NCI-H460 (cell line): ENCODE results near the gene FLVCR2. TPM values are rescaled to one million over a fixed set of nuclear protein-coding genes. Genes with fewer than 3 reads are reported as not detected.
A peak's percentile ranks its signal among the peaks of the same experiment; 100 is the strongest.
"Not testable (repeated sequence)": the region's sequence is repeated elsewhere in the genome, so short reads cannot be mapped to it uniquely, and the experiment has no call there.

Experiments used
- DNase-seq: peaks from one replicate; pipeline ENCODE4 v3.0.0-alpha.2; 2016; ENCODE audit warnings: low read depth; ENCODE audit errors: extremely low read depth
- small RNA-seq, 2 experiments: library from RNA; depleted of rRNA; stranded (forward); fragments of <200 nt; gene quantifications; one replicate each; pipeline ENCODE3, GENCODE V24; 2014
- total RNA-seq: library from RNA; depleted of rRNA; stranded (reverse); fragments of >200 nt; shearing (Covaris generic); gene quantifications from 2 replicates; pipeline ENCODE4 v1.2.3, GENCODE V29; 2014; rRNA removed

FLVCR2 gene
- total RNA-seq, 1 experiment from 2014 or later, result 0.62 TPM

DNA sequence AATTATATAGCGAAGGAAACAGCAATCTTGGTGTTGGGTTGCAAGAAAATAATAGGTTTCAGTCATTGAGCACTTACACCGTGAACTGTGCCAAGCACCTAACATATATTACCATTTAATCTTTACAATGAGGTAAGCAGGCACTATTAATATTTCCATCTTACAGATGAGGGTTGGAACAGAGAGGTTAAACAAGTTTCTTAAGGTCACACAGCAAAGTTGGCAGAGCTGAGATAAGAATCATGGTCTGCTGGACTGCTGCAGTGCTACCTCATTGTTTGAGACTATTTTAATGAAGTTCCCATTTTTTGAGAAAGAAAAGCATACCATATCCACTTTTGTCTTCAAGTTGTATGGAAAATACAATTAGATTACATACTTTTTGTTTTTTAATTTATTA, 80.5 kb downstream of the FLVCR2 start:
- no peak for DNase-seq

DNA sequence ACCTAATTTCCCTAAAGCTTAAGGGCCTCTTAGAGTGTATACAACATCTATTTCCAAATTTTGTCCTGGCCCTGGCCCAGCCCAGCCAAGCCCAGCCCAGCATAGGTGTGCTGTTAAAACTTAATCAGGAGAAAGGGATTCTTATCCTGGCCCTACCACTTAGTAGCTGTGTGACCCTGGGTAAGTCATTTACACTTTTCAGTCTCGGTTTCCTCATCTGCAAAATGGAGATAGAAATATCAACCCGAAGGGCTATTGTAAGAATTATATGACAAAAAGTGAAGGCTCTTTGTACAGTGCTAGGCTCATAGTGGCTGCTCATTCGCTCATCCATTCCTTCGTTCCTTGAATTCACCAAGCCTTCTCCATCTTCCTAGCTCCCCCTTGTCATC, 81.8 kb downstream of the FLVCR2 start:
- DNase-seq, result no peak

DNA sequence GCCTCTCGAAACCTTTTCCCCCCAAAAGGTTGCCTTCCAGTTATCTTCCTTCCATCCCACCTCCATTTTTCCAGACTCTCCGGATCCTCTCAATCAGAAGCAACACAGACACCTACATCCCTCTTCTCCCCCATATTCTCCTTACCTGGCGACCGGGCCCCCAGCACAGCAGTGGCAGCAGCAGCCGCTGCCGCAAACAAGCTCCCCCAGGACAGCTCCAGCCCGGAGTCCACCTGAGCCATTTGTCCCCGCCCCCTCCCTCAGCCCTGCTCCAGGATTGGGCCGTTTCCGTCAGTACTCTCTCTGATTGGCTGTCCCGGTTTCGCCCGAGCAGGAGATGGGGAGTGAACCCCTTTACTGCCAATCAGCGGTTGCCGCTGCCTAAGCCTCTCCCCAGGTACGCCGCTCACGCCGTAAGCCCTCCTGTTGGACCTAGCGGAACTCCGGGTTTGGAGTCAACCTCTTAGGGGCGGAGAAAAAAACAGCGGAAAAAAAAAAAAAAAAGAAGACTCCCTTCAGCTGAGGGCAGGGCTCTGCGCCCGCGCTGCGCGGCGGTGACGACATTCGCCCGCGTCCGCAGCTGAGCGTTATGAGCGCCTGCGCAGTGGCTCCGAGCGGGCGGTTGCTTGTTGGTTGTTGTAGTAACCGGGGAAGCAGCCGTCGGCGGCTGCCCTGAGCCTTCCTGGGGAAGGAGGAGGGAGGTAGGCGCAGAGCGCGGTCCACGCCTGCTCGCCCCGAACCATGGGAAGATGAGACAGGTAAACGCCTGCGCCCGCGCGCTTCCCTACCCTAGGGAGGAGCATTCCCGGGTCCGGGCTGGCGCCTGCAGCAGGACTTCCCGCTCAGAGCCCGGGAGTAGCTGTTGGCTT, 82.4 kb downstream of the FLVCR2 start, which contains the start of the genes ERG28 and TTLL5:
Gene ERG28, minus strand, starts transcription at position 247 of the 869 bp plus-strand sequence. CDS start 3,374 bp downstream, outside the sequence.
Gene TTLL5, plus strand, starts transcription at position 617 of the 869 bp plus-strand sequence. CDS start 1,904 bp downstream, outside the sequence.
- DNase-seq, result peak; percentile 98

DNA sequence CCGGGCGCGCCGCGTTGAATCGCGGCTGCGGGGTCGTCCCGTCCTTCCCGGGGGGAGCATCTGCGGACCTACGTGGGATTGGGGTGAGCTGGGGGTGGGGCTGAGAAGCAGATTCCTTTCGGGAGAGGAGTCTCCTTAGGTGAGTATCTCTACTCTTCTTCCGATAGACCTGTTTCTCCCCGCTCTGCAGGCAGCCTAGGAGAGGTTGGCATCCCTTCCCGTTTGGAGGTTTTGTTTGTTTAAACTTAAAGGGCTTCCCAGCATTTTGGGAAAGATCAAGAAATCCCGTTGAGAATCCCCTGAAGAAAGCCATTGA, 83.0 kb downstream of the FLVCR2 start:
- no peak for DNase-seq

DNA sequence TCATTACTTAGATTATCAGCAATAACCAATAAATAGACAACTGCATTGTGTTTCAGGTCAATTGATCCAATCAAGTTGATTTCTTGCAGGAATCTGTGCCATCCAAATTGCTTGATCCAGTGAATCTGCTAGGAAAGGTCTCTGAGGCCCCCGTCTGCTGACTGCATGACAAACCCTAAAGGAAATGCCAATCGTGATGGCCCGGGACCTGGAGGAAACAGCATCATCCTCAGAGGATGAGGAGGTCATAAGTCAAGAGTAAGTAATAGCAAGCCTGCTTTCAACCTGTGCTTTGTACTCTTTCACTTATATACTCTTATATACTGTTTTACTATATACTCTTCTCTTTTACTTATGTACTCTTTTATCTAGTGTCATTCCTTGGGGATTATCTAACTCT, 84.5 kb downstream of the FLVCR2 start:
- DNase-seq, result no peak

DNA sequence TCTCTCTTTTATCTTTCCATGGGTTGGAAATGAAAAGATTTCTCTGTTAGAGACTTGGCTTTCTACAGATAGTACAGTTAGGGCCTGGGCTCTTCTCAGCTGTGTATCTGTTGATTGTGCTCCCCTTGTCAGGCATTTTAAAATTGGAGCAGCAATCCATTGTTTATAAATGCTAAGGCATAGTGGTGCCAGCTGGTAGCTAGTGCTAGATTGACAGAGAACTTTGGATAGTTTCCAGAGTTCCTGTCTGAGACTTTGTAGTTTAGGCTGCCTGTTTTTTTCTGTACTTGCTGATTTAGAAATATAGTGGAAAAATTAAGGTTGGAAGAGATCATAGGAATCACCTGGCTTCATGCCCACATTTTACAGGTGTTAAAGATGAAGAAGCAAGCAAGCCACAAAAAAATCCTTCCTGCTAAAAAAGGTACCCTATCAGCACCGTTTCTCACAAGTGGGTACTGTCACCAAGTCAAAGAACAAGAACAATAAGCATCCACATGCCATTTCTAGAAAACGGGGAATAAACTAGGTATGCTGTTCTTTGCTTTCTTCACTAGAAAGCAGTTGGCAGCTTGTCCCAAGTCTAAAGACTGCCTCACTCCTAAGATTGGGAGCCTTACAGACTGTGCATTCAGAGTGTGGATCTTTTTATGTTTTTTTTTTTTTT, 88.8 kb downstream of the FLVCR2 start:
- no peak for DNase-seq

DNA sequence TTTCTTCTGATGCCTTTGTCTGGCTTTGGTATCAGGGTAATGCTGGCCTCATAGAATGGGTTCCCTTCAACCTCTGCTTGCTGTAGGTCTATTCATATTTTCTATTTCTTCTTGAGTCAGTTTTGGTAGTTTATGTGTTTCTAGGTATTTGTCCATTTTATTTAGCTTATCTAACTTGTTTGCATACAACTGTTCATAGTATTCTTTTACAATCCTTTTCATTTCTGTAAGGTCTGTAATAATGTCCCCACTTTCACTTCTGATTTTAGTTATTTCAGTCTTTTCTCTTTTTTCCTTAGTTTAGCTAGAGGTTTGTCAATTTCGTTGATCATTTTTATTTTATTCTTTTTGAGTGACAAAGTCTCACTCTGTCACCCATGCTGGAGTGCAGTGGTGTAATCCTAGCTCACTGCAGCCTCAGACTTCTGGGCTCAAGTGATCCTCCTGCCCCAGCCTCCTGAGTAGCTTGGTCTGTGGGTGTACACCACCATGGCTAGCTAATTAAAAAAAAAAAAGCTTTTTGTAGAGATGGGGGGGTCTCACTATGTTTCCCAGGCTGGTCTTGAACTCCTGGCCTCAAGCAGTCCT, 94.3 kb downstream of the FLVCR2 start:
- no peak for DNase-seq

DNA sequence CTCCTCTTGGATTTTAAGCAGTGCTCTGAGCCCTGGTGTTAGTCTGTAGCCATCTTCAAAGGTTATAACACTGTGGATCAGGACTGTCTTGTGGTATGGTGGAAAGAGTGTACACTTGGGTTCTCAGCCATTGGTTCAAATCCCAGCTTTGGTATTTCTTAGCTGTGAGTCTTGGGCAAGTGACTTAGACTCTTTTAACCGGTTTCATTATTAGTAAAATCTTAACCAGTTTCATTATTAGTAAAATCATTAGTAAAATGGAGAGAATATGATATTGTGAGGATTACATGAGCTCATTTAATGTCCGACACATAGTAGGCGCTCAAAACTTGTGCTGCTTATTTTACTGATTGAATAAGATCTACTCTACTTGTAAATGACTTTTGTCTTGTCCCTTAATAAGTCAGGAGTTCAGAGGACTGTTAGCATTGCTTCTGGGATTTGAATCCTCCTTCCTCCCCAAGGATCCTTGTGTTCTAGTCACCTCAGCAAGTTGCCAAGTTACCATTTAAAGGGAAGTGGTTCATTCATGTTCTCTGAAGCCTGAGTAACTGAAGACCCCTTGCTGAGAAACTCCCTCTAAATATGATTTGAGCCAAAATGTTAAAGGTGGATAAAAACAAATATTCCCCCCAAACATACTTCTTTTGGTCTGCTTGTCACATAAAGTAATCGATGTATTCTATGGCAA, 95.1 kb downstream of the FLVCR2 start:
- DNase-seq, result no peak

DNA sequence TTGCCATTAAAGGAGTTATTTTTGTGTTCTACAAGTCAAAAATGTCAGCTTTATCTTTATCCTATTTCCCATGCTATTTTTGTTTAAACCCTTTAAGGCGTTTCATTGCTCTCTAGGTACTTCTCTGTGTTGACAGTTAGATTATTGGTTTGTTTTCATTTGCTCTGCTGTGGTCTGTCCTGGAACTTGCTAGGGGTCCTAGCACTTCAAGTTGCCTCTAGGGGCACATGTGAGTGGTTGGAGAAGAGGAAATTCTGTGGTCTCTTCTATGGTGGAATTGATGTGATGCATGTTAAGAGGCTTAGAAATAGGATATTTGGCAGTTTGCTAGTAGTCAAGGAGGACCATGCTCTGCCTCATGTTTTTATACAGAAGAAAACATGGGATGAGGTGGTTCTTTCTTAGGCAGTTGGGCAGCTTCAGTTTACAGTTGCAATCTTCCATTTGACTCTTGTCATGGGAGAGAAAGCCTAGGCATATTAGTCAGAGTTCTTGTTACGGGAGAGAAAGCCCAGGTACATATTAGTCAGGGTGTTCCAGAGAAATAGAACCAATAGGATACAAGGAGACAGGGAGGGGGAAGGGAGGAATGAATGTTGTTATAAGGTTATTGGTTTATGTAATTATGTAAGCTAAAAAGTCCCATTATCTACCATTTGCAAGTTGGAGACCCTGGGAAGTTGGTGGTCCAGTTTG, 97.0 kb downstream of the FLVCR2 start:
- no peak for DNase-seq

DNA sequence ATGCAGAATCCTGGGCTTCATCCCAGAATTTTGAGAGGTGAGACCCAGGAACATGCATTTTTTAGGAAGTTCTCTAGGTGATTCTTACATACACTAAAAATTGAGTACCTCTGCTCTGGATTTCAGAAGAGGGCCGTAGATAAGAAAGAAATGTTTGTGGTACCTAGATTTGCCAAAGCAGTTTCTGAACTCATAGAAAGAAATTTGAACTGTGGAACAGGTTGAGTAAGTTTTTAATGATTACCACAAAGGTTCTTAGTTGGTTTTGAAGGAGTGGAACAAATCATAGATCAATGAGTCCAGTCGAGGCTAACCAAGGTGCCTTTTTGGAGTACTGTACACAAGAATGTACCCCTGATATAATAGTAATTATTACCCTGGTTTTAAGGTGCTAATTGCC, 107.5 kb downstream of the FLVCR2 start:
- no peak for DNase-seq

DNA sequence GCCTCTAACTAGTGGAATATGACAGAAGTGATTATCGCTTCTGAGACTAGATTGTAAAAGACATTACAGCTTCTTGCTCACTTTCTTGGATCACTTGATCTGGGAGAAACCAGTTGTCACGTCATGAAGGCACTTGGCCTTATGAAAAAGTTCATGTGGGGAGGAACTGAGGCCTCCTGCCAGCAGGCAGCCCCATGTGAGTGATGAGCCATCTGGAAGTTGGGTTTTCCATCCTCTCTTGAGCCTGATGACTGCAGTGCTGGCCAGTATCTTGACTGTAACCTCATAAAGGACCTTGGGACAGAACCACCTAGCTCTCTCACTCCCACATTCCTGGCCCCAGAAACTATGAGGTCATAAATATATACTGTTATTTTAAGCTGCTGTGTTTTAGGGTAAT, 110.6 kb downstream of the FLVCR2 start:
- DNase-seq, result no peak

DNA sequence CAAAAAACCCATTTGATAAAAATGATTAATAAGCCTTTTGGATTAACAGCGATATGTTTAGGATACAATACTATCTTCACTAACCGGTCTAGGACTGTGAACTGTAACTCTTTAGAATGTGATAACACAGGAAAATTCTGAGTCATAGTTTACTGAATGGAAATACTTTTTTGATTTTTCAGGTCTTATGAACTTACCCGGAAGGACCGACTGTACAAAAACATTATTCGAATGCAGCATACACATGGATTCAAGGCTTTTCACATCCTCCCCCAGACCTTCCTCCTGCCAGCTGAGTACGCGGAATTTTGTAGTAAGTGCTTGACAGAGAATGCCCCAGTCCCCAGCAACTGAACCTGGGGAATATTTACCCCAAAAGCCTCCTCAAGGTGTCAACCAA, 111.6 kb downstream of the FLVCR2 start:
- DNase-seq, result no peak

DNA sequence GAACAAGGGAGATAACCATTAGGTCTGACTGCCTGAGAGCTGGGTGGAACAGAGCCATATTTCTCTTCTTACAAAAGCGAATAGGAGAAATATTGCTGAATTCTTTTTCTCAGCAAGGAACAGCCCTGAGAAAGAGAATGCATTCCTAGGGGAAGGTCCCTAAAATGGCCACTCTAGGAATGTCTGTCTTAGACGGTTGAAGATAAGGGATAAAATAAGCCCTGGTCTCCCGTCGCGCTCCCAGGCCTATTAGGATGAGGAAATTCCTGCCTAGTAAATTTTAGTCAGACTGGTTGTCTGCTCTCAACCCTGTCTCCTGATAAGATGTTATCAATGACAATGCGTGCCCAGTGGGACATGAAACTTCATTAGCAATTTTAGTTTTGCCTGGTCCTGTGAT, 116.6 kb downstream of the FLVCR2 start:
- DNase-seq, result not testable (repeated sequence)

DNA sequence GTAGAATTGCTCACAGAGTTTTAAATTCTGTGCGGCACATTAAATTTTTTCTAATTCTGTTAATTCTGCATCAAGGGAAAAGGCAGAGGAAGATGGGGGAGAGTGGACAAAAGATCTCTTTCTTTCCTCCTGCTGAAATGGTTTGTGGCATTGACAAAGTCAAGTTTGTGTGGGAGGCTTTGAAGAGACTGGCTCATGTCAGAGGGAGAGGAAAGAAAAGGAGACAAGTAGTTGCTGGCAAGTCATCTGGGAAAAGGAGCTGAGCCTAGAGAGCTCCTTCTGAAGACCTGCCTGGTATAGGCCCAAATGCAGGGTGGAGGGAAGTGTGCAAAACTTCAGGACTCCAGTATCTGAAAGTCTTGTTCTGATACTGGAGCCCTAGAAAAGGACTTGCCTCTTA, 119.0 kb downstream of the FLVCR2 start:
- DNase-seq, result no peak

Small RNAs within 50 kb of the gene (small RNA-seq; reads per million reads assigned to genes)
- gene RNA5SP387, result 0.06 to 0.47 reads per million in 2 experiments

Other genes starting within 250 kb of the FLVCR2 start
- gene JDP2, start 150.6 kb upstream of the FLVCR2 start, total RNA-seq, result 40.6 and 42.4 TPM in 2 replicates
- not detected in 2 replicates for gene BATF, start 56.2 kb upstream of the FLVCR2 start, total RNA-seq
- 12.2 and 12.6 TPM in 2 replicates for gene ERG28, start 82.3 kb downstream of the FLVCR2 start, total RNA-seq
- gene TTLL5, start 82.6 kb downstream of the FLVCR2 start, total RNA-seq, result 15.2 and 16.2 TPM in 2 replicates